HG03095 (cell line): ENCODE data around the gene KLHL26.

Source experiments
- ATAC-seq: cut with Tn5 transposase; IDR thresholded peaks from one replicate; pipeline ENCODE4 v1.9.1; 2021; ENCODE audit warnings: moderate library complexity; ENCODE audit not compliant: unreplicated experiment

KLHL26 gene

GRCh38 chr19:18660939-18661670, 24.3 kb downstream of the KLHL26 start:
- no peak for ATAC-seq

GRCh38 chr19:18662972-18663732, 26.3 kb downstream of the KLHL26 start:
- ATAC-seq: no peak

GRCh38 chr19:18663940-18664530, 27.2 kb downstream of the KLHL26 start:
- no peak for ATAC-seq

GRCh38 chr19:18665771-18666202, 29.0 kb downstream of the KLHL26 start:
- ATAC-seq: no peak

GRCh38 chr19:18666317-18666716, 29.5 kb downstream of the KLHL26 start:
- ATAC-seq: no peak

- ATAC-seq: no peak
These were observed 30.0 kb downstream of the KLHL26 start for GRCh38 chr19:18666784-18667183.

GRCh38 chr19:18667531-18668251, 30.9 kb downstream of the KLHL26 start:
- ATAC-seq: no peak

- no peak for ATAC-seq
These were observed 31.4 kb downstream of the KLHL26 start for GRCh38 chr19:18668252-18668631.

GRCh38 chr19:18668744-18669523, 32.1 kb downstream of the KLHL26 start:
- no peak for ATAC-seq

GRCh38 chr19:18669524-18669817, 32.6 kb downstream of the KLHL26 start:
- no peak for ATAC-seq

- ATAC-seq: no peak
These were observed 33.1 kb downstream of the KLHL26 start for GRCh38 chr19:18669883-18670282.

- no peak for ATAC-seq
These were observed 33.5 kb downstream of the KLHL26 start for GRCh38 chr19:18670312-18670711.

GRCh38 chr19:18671303-18672043, 34.6 kb downstream of the KLHL26 start:
- ATAC-seq: no peak

GRCh38 chr19:18672044-18672451, 35.2 kb downstream of the KLHL26 start:
- no peak for ATAC-seq

GRCh38 chr19:18672606-18673337, 35.9 kb downstream of the KLHL26 start:
- no peak for ATAC-seq

GRCh38 chr19:18674616-18675015, 37.8 kb downstream of the KLHL26 start:
- ATAC-seq: no peak

GRCh38 chr19:18675779-18676178, 39.0 kb downstream of the KLHL26 start:
- no peak for ATAC-seq

- no peak for ATAC-seq
These were observed 39.9 kb downstream of the KLHL26 start for GRCh38 chr19:18676692-18677091.

- no peak for ATAC-seq
These were observed 40.3 kb downstream of the KLHL26 start for GRCh38 chr19:18677156-18677555.
